ENCODE data around the gene NFE2.

NFE2 gene

GRCh38 chr12:54304187-54304810 lies 3.5 kb upstream of the NFE2 start:
- H3F3A ChIP-seq (ENCODE audit: insufficient read depth, low read length), result no peaks in the 10 kb centered on the region; the same call in 1 of the 2 replicates
- no peak overlapping the region for H3K4me2 ChIP-seq (ENCODE audit: low read length)
- H3K79me2 ChIP-seq (ENCODE audit: insufficient read depth, low read length), result no peaks in the 10 kb centered on the region
- H3K9me3 ChIP-seq (ENCODE audit: low read length), result no peaks in the 10 kb centered on the region
- peaks cover 14% of the 10 kb centered on the region; the same call in 1 of the 2 replicates for H3K27me3 ChIP-seq (ENCODE audit: insufficient read depth, low read length)
- no peak overlapping the region for H3K27ac ChIP-seq (ENCODE audit: low read depth, low read length, poor library complexity, severe bottlenecking)
- TF ChIP-seq CTCF (IDR thresholded peaks at IDR 0.05; ENCODE audit: low read length), result no peak
- no peak for TF ChIP-seq EZH2 (IDR thresholded peaks at IDR 0.05; ENCODE audit: borderline replicate concordance, low read length)
- H4K20me1 ChIP-seq (ENCODE audit: insufficient read depth, low read length), result no peaks in the 10 kb centered on the region
- H3K4me1 ChIP-seq (ENCODE audit: insufficient read depth, low read length, severe bottlenecking), result peaks cover 6% of the 10 kb centered on the region
- H2AFZ ChIP-seq (ENCODE audit: low read length), result no peak overlapping the region
- H3K9ac ChIP-seq (ENCODE audit: low read length), result no peak overlapping the region
- no peaks in the 10 kb centered on the region for H3K36me3 ChIP-seq (ENCODE audit: insufficient read depth, low read length)
- no peak overlapping the region for H3K4me3 ChIP-seq (ENCODE audit: low read depth, low read length, poor library complexity, severe bottlenecking)
- H3K9me2 ChIP-seq (ENCODE audit: low read depth, low read length), result no peaks in the 10 kb centered on the region

- H3K9me3 ChIP-seq (ENCODE audit: low read length), result no peaks in the 10 kb centered on the region
- H3K4me2 ChIP-seq (ENCODE audit: low read length), result no peak overlapping the region
- H3K4me1 ChIP-seq (ENCODE audit: insufficient read depth, low read length, severe bottlenecking), result peaks cover 6% of the 10 kb centered on the region
- no peak for TF ChIP-seq EZH2 (IDR thresholded peaks at IDR 0.05; ENCODE audit: borderline replicate concordance, low read length)
- TF ChIP-seq CTCF (IDR thresholded peaks at IDR 0.05; ENCODE audit: low read length), result no peak
- no peak overlapping the region for H3K9ac ChIP-seq (ENCODE audit: low read length)
- H2AFZ ChIP-seq (ENCODE audit: low read length), result no peak overlapping the region
- H3K79me2 ChIP-seq (ENCODE audit: insufficient read depth, low read length), result no peaks in the 10 kb centered on the region
- H3K36me3 ChIP-seq (ENCODE audit: insufficient read depth, low read length), result no peaks in the 10 kb centered on the region
- no peaks in the 10 kb centered on the region; the same call in 1 of the 2 replicates for H3F3A ChIP-seq (ENCODE audit: insufficient read depth, low read length)
- H4K20me1 ChIP-seq (ENCODE audit: insufficient read depth, low read length), result no peaks in the 10 kb centered on the region
- peaks cover 14% of the 10 kb centered on the region; the same call in 1 of the 2 replicates for H3K27me3 ChIP-seq (ENCODE audit: insufficient read depth, low read length)
- H3K9me2 ChIP-seq (ENCODE audit: low read depth, low read length), result no peaks in the 10 kb centered on the region
- no peak overlapping the region for H3K4me3 ChIP-seq (ENCODE audit: low read depth, low read length, poor library complexity, severe bottlenecking)
- H3K27ac ChIP-seq (ENCODE audit: low read depth, low read length, poor library complexity, severe bottlenecking), result no peak overlapping the region
Measured at GRCh38 chr12:54303640-54304039, 2.8 kb upstream of the NFE2 start.

- H3K9me2 ChIP-seq (ENCODE audit: low read depth, low read length), result no peaks in the 10 kb centered on the region
- no peaks in the 10 kb centered on the region for H4K20me1 ChIP-seq (ENCODE audit: insufficient read depth, low read length)
- no peak overlapping the region for H3K4me2 ChIP-seq (ENCODE audit: low read length)
- H3K9me3 ChIP-seq (ENCODE audit: low read length), result no peaks in the 10 kb centered on the region
- H3F3A ChIP-seq (ENCODE audit: insufficient read depth, low read length), result no peaks in the 10 kb centered on the region; the same call in 1 of the 2 replicates
- peaks cover 8% of the 10 kb centered on the region; the same call in 1 of the 2 replicates for H3K27me3 ChIP-seq (ENCODE audit: insufficient read depth, low read length)
- no peak overlapping the region for H3K4me3 ChIP-seq (ENCODE audit: low read depth, low read length, poor library complexity, severe bottlenecking)
- no peak for TF ChIP-seq CTCF (IDR thresholded peaks at IDR 0.05; ENCODE audit: low read length)
- TF ChIP-seq EZH2 (IDR thresholded peaks at IDR 0.05; ENCODE audit: borderline replicate concordance, low read length), result no peak
- H3K27ac ChIP-seq (ENCODE audit: low read depth, low read length, poor library complexity, severe bottlenecking), result no peak overlapping the region
- H3K36me3 ChIP-seq (ENCODE audit: insufficient read depth, low read length), result no peaks in the 10 kb centered on the region
- no peaks in the 10 kb centered on the region for H3K79me2 ChIP-seq (ENCODE audit: insufficient read depth, low read length)
- H3K4me1 ChIP-seq (ENCODE audit: insufficient read depth, low read length, severe bottlenecking), result peaks cover 6% of the 10 kb centered on the region
- H2AFZ ChIP-seq (ENCODE audit: low read length), result no peak overlapping the region
- no peak overlapping the region for H3K9ac ChIP-seq (ENCODE audit: low read length)
Measured at GRCh38 chr12:54301428-54302048, 723 bp upstream of the NFE2 start.

Measured in OCI-LY1 (cell line).